ENCODE data around the gene MAPKAP1. TPM values are rescaled to one million over a fixed set of nuclear protein-coding genes. Genes with fewer than 3 reads are reported as not detected.

Gene MAPKAP1
- total RNA-seq, 4 donors from 2014 or later, result 57.6 to 70.2 (median 68.7) TPM

GRCh38 chr9:125652759-125653158 lies 54.2 kb downstream of the MAPKAP1 start:
- TF ChIP-seq POLR2A (IDR thresholded peaks at IDR 0.05) (no peak), CTCF (IDR thresholded peaks at IDR 0.05) (no peak), EP300 (IDR thresholded peaks at IDR 0.05) (no peak), POLR2AphosphoS5 (IDR thresholded peaks at IDR 0.05) (no peak)
- Histone ChIP-seq H3K4me3 (no peak overlapping the region), H3K4me1 (peaks cover 10% of the 10 kb centered on the region), H3K9me3 (no peaks in the 10 kb centered on the region), H3K27me3 (no peaks in the 10 kb centered on the region), H3K27ac (no peak overlapping the region), H3K36me3 (no peaks in the 10 kb centered on the region)
- no peak for DNase-seq (ENCODE audit: low spot score in 2 of 2)
- WGBS, result 81% methylated on average over 6 of the region's 6 CpGs

GRCh38 chr9:125652233-125652594 lies 54.8 kb downstream of the MAPKAP1 start:
- H3K9me3 ChIP-seq, result no peaks in the 10 kb centered on the region
- no peak for TF ChIP-seq CTCF (IDR thresholded peaks at IDR 0.05)
- no peak for TF ChIP-seq POLR2A (IDR thresholded peaks at IDR 0.05)
- TF ChIP-seq EP300 (IDR thresholded peaks at IDR 0.05), result no peak
- no peak for TF ChIP-seq POLR2AphosphoS5 (IDR thresholded peaks at IDR 0.05)
- peaks cover 10% of the 10 kb centered on the region for H3K4me1 ChIP-seq
- no peak overlapping the region for H3K27ac ChIP-seq
- WGBS, result 68% methylated on average over 2 of the region's 2 CpGs
- no peak overlapping the region for H3K4me3 ChIP-seq
- no peaks in the 10 kb centered on the region for H3K36me3 ChIP-seq
- no peak for DNase-seq (ENCODE audit: low spot score in 2 of 2)
- no peaks in the 10 kb centered on the region for H3K27me3 ChIP-seq

GRCh38 chr9:125651576-125652232 lies 55.3 kb downstream of the MAPKAP1 start:
- no peak for DNase-seq (ENCODE audit: low spot score in 2 of 2)
- no peak overlapping the region for H3K27ac ChIP-seq
- no peaks in the 10 kb centered on the region for H3K9me3 ChIP-seq
- peaks cover 10% of the 10 kb centered on the region for H3K4me1 ChIP-seq
- H3K36me3 ChIP-seq, result no peaks in the 10 kb centered on the region
- WGBS, result 67% methylated on average over 7 of the region's 7 CpGs
- TF ChIP-seq POLR2A (IDR thresholded peaks at IDR 0.05) (no peak), POLR2AphosphoS5 (IDR thresholded peaks at IDR 0.05) (no peak), CTCF (IDR thresholded peaks at IDR 0.05) (no peak), EP300 (IDR thresholded peaks at IDR 0.05) (no peak)
- H3K4me3 ChIP-seq, result no peak overlapping the region
- H3K27me3 ChIP-seq, result no peaks in the 10 kb centered on the region

GRCh38 chr9:125650271-125650737 lies 56.7 kb downstream of the MAPKAP1 start:
- Histone ChIP-seq H3K4me3 (no peak overlapping the region), H3K27ac (no peak overlapping the region)
- no peak for TF ChIP-seq CTCF (IDR thresholded peaks at IDR 0.05)
- no peak for TF ChIP-seq EP300 (IDR thresholded peaks at IDR 0.05)
- no peak for TF ChIP-seq POLR2A (IDR thresholded peaks at IDR 0.05)
- TF ChIP-seq POLR2AphosphoS5 (IDR thresholded peaks at IDR 0.05), result no peak

GRCh38 chr9:125649826-125650225 lies 57.2 kb downstream of the MAPKAP1 start:
- DNase-seq (ENCODE audit: low spot score in 2 of 2), result no peak
- TF ChIP-seq CTCF (IDR thresholded peaks at IDR 0.05), result no peak
- TF ChIP-seq POLR2A (IDR thresholded peaks at IDR 0.05), result no peak
- no peak overlapping the region for H3K27ac ChIP-seq
- H3K4me3 ChIP-seq, result no peak overlapping the region
- no peaks in the 10 kb centered on the region for H3K27me3 ChIP-seq
- no peaks in the 10 kb centered on the region for H3K36me3 ChIP-seq
- H3K9me3 ChIP-seq, result no peaks in the 10 kb centered on the region
- 91% methylated on average over 4 of the region's 4 CpGs for WGBS
- peaks cover 10% of the 10 kb centered on the region for H3K4me1 ChIP-seq

More at GRCh38 chr9:125650271-125650737, 56.7 kb downstream of the MAPKAP1 start:
- no peaks in the 10 kb centered on the region for H3K9me3 ChIP-seq
- H3K36me3 ChIP-seq, result no peaks in the 10 kb centered on the region
- no peaks in the 10 kb centered on the region for H3K27me3 ChIP-seq
- DNase-seq (ENCODE audit: low spot score in 2 of 2), result no peak
- H3K4me1 ChIP-seq, result peaks cover 10% of the 10 kb centered on the region
- WGBS, result 67% methylated on average over 3 of the region's 3 CpGs

Data from suprapubic skin (tissue), 4 donors.